HG03103 (cell line): ENCODE data around the gene STARD3.

ENCODE experiments used
- ATAC-seq: cut with Tn5 transposase; IDR thresholded peaks from one replicate; pipeline ENCODE4 v1.9.1; 2021; ENCODE audit warnings: low read depth; ENCODE audit not compliant: unreplicated experiment

The STARD3 gene

GRCh38 chr17:39603304-39604016 is 33.5 kb upstream of the STARD3 start:
- ATAC-seq: no peak

- no peak for ATAC-seq
Measured at GRCh38 chr17:39604911-39605491, 31.9 kb upstream of the STARD3 start.

GRCh38 chr17:39605492-39606433 is 31.2 kb upstream of the STARD3 start:
- ATAC-seq: no peak

GRCh38 chr17:39606434-39607056 is 30.4 kb upstream of the STARD3 start:
- ATAC-seq: no peak

- ATAC-seq: no peak
Measured at GRCh38 chr17:39607057-39607850, 29.7 kb upstream of the STARD3 start.

GRCh38 chr17:39607851-39608130 is 29.2 kb upstream of the STARD3 start, which contains the start of gene NEUROD2:
Gene NEUROD2, minus strand, starts transcription at chr17:39607920. Its CDS starts 1,321 bp downstream, at chr17:39606599.
- no peak for ATAC-seq

- ATAC-seq: no peak
Measured at GRCh38 chr17:39608142-39608981, 28.6 kb upstream of the STARD3 start.

- ATAC-seq: no peak
Measured at GRCh38 chr17:39609416-39610025, 27.4 kb upstream of the STARD3 start.

GRCh38 chr17:39611401-39612112 is 25.4 kb upstream of the STARD3 start:
- ATAC-seq: no peak

- ATAC-seq: no peak
Measured at GRCh38 chr17:39612291-39612894, 24.6 kb upstream of the STARD3 start.

GRCh38 chr17:39612935-39613464 is 23.9 kb upstream of the STARD3 start:
- ATAC-seq: no peak

- no peak for ATAC-seq
Measured at GRCh38 chr17:39614545-39615157, 22.3 kb upstream of the STARD3 start.

GRCh38 chr17:39615434-39615833 is 21.5 kb upstream of the STARD3 start:
- no peak for ATAC-seq

GRCh38 chr17:39617100-39617445 is 19.9 kb upstream of the STARD3 start:
- ATAC-seq: no peak

GRCh38 chr17:39617446-39618245 is 19.3 kb upstream of the STARD3 start:
- no peak for ATAC-seq

- no peak for ATAC-seq
Measured at GRCh38 chr17:39618246-39618913, 18.6 kb upstream of the STARD3 start.
